Adrenal gland (tissue), 12 donors: ENCODE results near the gene TMEM184A. TPM values are rescaled to one million over a fixed set of nuclear protein-coding genes. Genes with fewer than 3 reads are reported as not detected.

Experiments
- DNase-seq, 7 donors: peaks; one replicate each; pipeline ENCODE4 v3.0.0-alpha.2; 2019 to 2020
- H3K27ac ChIP-seq, 5 donors: fragments of 200-600 bp; sonication (generic) in 4 of 5; 1 replicate in 3 of 5; 2 replicates in 2 of 5; pipeline versions ENCODE4 v1.5.1 to v1.8.0; 2016 to 2020; ENCODE audit warnings: mild to moderate bottlenecking in 1 of 5
- H3K27me3 ChIP-seq: fragments of 200-600 bp; 2 replicates; pipeline ENCODE4 v1.8.0; 2021
- H3K36me3 ChIP-seq, 2 donors: fragments of 200-600 bp; replicated peaks in 1 of 2; 1 replicate in 1 of 2; 2 replicates in 1 of 2; pipeline versions ENCODE4 v1.5.1 to v1.8.0; 2018 to 2022
- H3K4me1 ChIP-seq, 2 donors: fragments of 200-600 bp; replicated peaks in 1 of 2; 1 replicate in 1 of 2; 2 replicates in 1 of 2; pipeline versions ENCODE4 v1.5.1 to v1.8.0; 2018 to 2021
- H3K4me3 ChIP-seq, 4 donors: fragments of 200-600 bp; sonication (generic) in 3 of 4; one replicate each; pipeline ENCODE4 v1.5.1; 2016 to 2018
- H3K9me3 ChIP-seq, 3 donors: fragments of 200-600 bp; sonication (generic) in 1 of 3; replicated peaks in 1 of 3; 1 replicate in 2 of 3; 2 replicates in 1 of 3; pipeline versions ENCODE4 v1.5.1 to v1.8.0; 2016 to 2021
- CTCF ChIP-seq, 6 experiments: fragments of 450-650 bp in 4 of 6; fragments of 200-600 bp in 2 of 6; sonication (generic) in 1 of 6; IDR thresholded peaks; 1 replicate in 5 of 6; 2 replicates in 1 of 6; pipeline versions ENCODE4 v1.5.1 to v1.8.0; 2016 to 2021; ENCODE audit warnings: antibody characterized with exemption in 6 of 6, mild to moderate bottlenecking in 2 of 6, moderate library complexity in 1 of 6
- POLR2A ChIP-seq, 2 donors: fragments of 450-650 bp; IDR thresholded peaks; one replicate each; pipeline ENCODE4 v1.6.1; 2017; ENCODE audit warnings: antibody characterized with exemption in 2 of 2, mild to moderate bottlenecking in 2 of 2, moderate library complexity in 1 of 2
- WGBS, 4 donors: extraction: QIAGEN DNeasy Blood & Tissue Kit in 2 of 4; methylation state at CpG; one replicate each; pipeline versions ENCODE4 v1.1.5 to v1.1.7; 2013 to 2017; 5-methylcytosine and 5-hydroxymethylcytosine counted together
- intact Hi-C, 2 donors: fragments of 100-400 bp; cut with DNase I; formaldehyde crosslinking; loops; one replicate each; pipeline versions ENCODE4 v1.14.1 to v1.15.0; 2022 to 2023
- polyA plus RNA-seq, 3 donors: library from polyadenylated mRNA; stranded (reverse); fragments of 200-250 nt in 2 of 3; fragments of 350-450 nt in 1 of 3; fragmentation: Illumina TruSeq in 1 of 3; extraction: RNeasy Lipid Tissue Mini Kit (QIAGEN cat#74804) in 1 of 3; gene quantifications; one replicate each; pipeline ENCODE4 v1.2.3, GENCODE V29; 2013 to 2014
- total RNA-seq, 9 donors: library from RNA; depleted of rRNA in 4 of 9; stranded (reverse); fragments of >200 nt in 4 of 9; fragments of 120-200 nt in 1 of 9; fragmentation: NEBNext Ultra II Directional in 1 of 9; extraction: Animal tissue kit (Norgen Biotek cat#: 25700) in 1 of 9; gene quantifications; one replicate each; pipeline versions ENCODE4 v1.1.0 to v1.2.4, GENCODE V29; 2013 to 2023
- donor health status: healthy with polysubstance abuse.
- donor health status: Bipolar disorder and iron deficiency.
- donor health status: DM: yes; HTN: yes; CAD: no.
- donor health status: DM: no; HTN: no; CAD: no.
- donor health status: DM: no; HTN: no; CAD: no.
- donor health status: DM: yes; HTN: yes; CAD: no.

The TMEM184A gene
- total and polyA plus RNA-seq, 12 donors, result 0.06 to 2.1 (median 0.79) TPM; not detected in 2

- Histone ChIP-seq H3K27me3 (no peaks in the 10 kb centered on the region), H3K4me3 (peak overlapping the region in 1 of 4 donors; percentile 93), H3K4me1 (peaks cover 47 to 57% of the 10 kb centered on the region in 2 donors), H3K9me3 (no peaks in the 10 kb centered on the region), H3K27ac (peak overlapping the region; percentile 82 to 98 (median 93)), H3K36me3 (no peaks in the 10 kb centered on the region)
- TF ChIP-seq CTCF (IDR thresholded peaks at IDR 0.05), result no peak
- TF ChIP-seq POLR2A (IDR thresholded peaks at IDR 0.05), result no peak
- 42 to 66% (median 45%) methylated on average over 3 to 9 of the region's 9 CpGs for WGBS, 4 donors
- no peak for DNase-seq
- intact Hi-C loops, result no loop called here
Measured at GRCh38 chr7:1533255-1533546, 22.8 kb downstream of the TMEM184A start.

DNA sequence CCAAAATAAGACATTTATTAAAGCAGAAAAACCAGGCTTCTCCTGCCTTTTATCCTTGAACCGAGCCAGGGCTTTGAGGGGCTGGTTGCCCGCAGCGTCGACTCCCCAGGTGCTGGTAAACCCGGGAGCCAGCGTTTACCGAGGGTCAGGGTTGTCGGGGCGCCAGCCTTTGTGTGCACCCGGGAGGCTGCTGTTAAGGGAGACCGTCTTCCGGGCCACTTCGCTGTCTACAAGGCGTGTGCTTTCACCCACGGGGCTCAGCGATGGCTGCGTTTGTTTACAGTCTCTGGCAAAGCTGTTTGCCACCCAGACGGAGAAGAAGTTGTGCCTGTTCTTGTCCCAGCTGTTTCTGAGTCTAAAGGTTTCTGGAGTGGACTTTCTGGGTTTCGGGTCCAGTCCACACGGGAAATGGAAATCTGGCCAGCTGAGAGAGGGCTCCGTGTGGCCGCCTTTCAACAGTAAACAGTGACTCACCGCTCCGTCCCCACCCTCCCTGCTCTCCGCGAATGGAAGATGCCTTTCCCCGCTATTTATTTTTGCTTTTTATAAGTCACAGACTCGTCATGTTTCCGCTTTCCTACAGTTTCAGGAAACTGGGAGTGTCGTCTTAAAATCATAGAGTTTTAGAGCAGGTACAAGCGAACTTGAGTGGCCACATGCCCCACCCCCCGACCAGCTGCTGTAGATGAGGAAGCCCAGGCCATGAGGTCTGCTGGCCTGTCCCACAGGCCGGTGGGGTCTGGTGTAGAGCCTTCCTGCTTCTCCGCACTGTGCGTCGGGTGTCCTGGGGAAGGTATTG, 23.4 kb downstream of the TMEM184A start:
- no peak for TF ChIP-seq CTCF (IDR thresholded peaks at IDR 0.05)
- TF ChIP-seq POLR2A (IDR thresholded peaks at IDR 0.05), result peak in 1 of 2 donors; percentile 86
- H3K36me3 ChIP-seq, result no peaks in the 10 kb centered on the region
- intact Hi-C loops, result no loop called here
- peak overlapping the region in 3 of 4 donors; percentile 7 to 93 (median 18) for H3K4me3 ChIP-seq
- H3K4me1 ChIP-seq, result peaks cover 42 to 51% of the 10 kb centered on the region in 2 donors
- H3K27me3 ChIP-seq, result no peaks in the 10 kb centered on the region
- DNase-seq, result peak; percentile 75 to 93 (median 90)
- 8 to 13% (median 9%) methylated on average over 21 to 36 of the region's 36 CpGs for WGBS, 4 donors
- H3K27ac ChIP-seq, result peak overlapping the region; percentile 82 to 98 (median 93)
- no peaks in the 10 kb centered on the region for H3K9me3 ChIP-seq

DNA sequence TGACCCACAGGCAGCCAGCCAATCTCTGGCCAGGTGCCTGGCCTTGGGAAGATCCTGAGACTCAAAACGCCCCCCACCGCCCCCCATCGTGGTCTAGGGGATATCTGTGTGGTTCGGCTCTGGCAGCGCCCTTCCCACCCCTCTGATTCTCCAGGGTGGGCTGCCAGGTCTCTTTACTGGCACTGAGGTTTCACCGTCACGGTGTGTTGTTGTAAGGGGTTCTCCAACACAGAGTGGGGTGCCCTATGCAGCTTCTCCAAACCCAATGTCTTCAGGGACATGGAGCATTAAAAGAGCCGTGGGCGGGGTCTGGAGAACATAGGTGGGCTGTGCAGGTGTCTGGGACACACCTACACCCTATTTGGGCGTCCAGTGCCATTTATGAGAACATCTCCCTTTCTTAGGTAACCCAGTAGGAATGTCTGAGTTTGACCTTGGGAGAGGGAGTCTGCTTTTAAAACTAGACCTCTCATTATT, 24.0 kb downstream of the TMEM184A start:
- Histone ChIP-seq H3K4me1 (peaks cover 38 to 45% of the 10 kb centered on the region in 2 donors), H3K27me3 (no peaks in the 10 kb centered on the region), H3K9me3 (no peaks in the 10 kb centered on the region), H3K36me3 (no peaks in the 10 kb centered on the region), H3K4me3 (peak overlapping the region in 3 of 4 donors; percentile 7 to 93 (median 18)), H3K27ac (peak overlapping the region; percentile 82 to 98 (median 93))
- no peak for TF ChIP-seq CTCF (IDR thresholded peaks at IDR 0.05)
- TF ChIP-seq POLR2A (IDR thresholded peaks at IDR 0.05), result no peak
- intact Hi-C loops, result no loop called here
- 35 to 39% (median 37%) methylated on average over 3 to 10 of the region's 10 CpGs for WGBS, 4 donors
- DNase-seq, result peak in 3 of 7 donors; percentile 37 to 63 (median 60)

DNA sequence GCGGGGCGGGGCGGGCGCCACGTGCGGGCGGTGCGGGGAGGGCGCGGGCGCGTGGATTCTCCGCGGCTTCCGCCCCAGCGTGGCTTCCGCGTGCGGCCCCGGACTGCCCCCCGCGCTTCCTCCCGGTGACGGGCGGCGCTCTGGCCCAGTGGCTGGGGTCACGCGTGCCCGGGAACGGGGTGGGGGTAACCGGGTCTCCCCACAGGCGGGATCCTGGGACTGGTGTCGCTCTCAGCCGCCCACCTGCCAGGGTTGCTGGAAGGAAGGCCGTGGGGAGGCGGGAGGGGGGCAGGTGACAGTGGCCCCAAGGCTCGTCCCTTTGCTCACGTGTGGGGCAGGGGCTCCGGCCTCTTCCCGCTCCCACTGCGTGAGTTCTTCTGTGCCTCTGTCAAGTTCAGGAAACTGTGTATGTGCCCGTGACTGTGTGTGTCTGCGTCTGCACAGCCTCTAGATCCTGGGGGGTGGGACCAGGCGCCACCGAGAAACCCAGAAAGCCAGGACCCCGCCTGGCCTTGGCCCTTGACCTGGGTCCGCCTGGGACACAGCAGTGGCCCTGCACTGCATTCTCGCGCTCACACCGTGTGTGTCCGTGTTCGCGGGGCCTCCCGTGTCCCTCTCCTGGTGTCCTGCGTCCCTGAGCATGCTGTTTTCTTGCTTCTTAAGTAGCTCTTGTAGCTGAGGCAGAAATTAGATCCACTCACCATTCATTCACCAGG, 24.6 kb downstream of the TMEM184A start:
- H3K36me3 ChIP-seq, result no peaks in the 10 kb centered on the region
- TF ChIP-seq POLR2A (IDR thresholded peaks at IDR 0.05), result peak in 1 of 2 donors; percentile 59
- TF ChIP-seq CTCF (IDR thresholded peaks at IDR 0.05), result no peak
- H3K27ac ChIP-seq, result peak overlapping the region; percentile 82 to 98 (median 93)
- H3K9me3 ChIP-seq, result no peaks in the 10 kb centered on the region
- peak overlapping the region in 2 of 4 donors; percentile 18 to 93 for H3K4me3 ChIP-seq
- 0 to 4% (median 1%) methylated on average over 1 to 52 of the region's 55 CpGs for WGBS, 4 donors
- H3K4me1 ChIP-seq, result peaks cover 32 to 39% of the 10 kb centered on the region in 2 donors
- no peaks in the 10 kb centered on the region for H3K27me3 ChIP-seq
- intact Hi-C loops, result no loop called here
- DNase-seq, result peak; percentile 50 to 81 (median 66)
